DND-41 (cell line): ENCODE measurements around the gene MSX2.

Experiments
- CTCF ChIP-seq: IDR thresholded peaks from 2 replicates; pipeline ENCODE4 v1.5.1; 2012; ENCODE audit warnings: borderline replicate concordance, low read length, moderate library complexity, mild to moderate bottlenecking; ENCODE audit not compliant: poor library complexity, severe bottlenecking; ENCODE audit errors: extremely low read depth
- EZH2 ChIP-seq: IDR thresholded peaks from 3 replicates; pipeline ENCODE4 v1.6.1; 2012; ENCODE audit warnings: borderline replicate concordance, low read depth, mild to moderate bottlenecking, moderate library complexity, low read length, inconsistent platforms; ENCODE audit not compliant: severe bottlenecking

DNA sequence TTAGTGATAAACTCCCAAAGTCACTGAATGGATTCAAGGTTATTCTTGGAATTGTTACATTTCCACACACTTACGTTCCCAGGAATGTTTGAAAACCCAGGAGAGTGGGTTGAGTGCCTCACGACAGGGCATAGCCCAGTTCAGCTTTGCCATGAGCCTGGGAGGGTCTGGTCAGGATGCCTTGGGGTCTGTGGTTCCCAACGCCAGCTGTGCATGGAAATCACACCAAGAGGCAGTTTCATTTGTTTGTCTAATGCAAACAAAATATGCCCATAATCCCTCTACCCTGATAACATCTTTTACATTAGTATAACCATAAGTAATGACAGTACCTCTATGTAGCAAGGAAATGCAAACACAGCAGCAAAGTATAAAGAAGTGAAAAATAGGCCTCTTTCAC lies 25.3 kb upstream of the MSX2 start:
- TF ChIP-seq CTCF (no peak), EZH2 (no peak)
